ENCODE measurements around the gene CNDP1.

Gene CNDP1

GRCh38 chr18:74534150-74534969 lies at the start of gene CNDP1:
Gene CNDP1, plus strand, starts transcription at chr18:74534500. Its CDS starts 168 bp downstream, at chr18:74534668.
- no peak for TF ChIP-seq CTCF (IDR thresholded peaks at IDR 0.05; ENCODE audit: control extremely low read depth, extremely low read depth, low read depth, missing control alignments)
- ChIA-PET CTCF (no interaction called here), POLR2A (no interaction called here)
- DNase-seq (ENCODE audit: extremely low spot score), result no peak

GRCh38 chr18:74486119-74486849 lies 48.0 kb upstream of the CNDP1 start:
- CTCF ChIA-PET, result interaction anchor here (1.0 to 2.0 kb wide), 4 partner anchors 8 to 289 kb away, joined by 3 to 7 read pairs (median 4); partner anchors contain the start of gene CNDP2
- no peak for TF ChIP-seq CTCF (IDR thresholded peaks at IDR 0.05; ENCODE audit: control extremely low read depth, extremely low read depth, low read depth, missing control alignments)
- no peak for DNase-seq (ENCODE audit: extremely low spot score)
- POLR2A ChIA-PET, result no interaction called here

GRCh38 chr18:74488354-74488753 lies 45.9 kb upstream of the CNDP1 start:
- CTCF ChIA-PET, result no interaction called here
- no peak for TF ChIP-seq CTCF (IDR thresholded peaks at IDR 0.05; ENCODE audit: control extremely low read depth, extremely low read depth, low read depth, missing control alignments)

GRCh38 chr18:74488864-74489263 lies 45.4 kb upstream of the CNDP1 start:
- CTCF ChIA-PET, result no interaction called here
- no peak for TF ChIP-seq CTCF (IDR thresholded peaks at IDR 0.05; ENCODE audit: control extremely low read depth, extremely low read depth, low read depth, missing control alignments)
- POLR2A ChIA-PET, result no interaction called here
- DNase-seq (ENCODE audit: extremely low spot score), result no peak

More at GRCh38 chr18:74488354-74488753, 45.9 kb upstream of the CNDP1 start:
- POLR2A ChIA-PET, result no interaction called here
- no peak for DNase-seq (ENCODE audit: extremely low spot score)

- no peak for DNase-seq (ENCODE audit: extremely low spot score)
- CTCF ChIA-PET, result no interaction called here
- POLR2A ChIA-PET, result no interaction called here
Measured at GRCh38 chr18:74489676-74490075, 44.6 kb upstream of the CNDP1 start.

More at GRCh38 chr18:74489676-74490075, 44.6 kb upstream of the CNDP1 start:
- TF ChIP-seq CTCF (IDR thresholded peaks at IDR 0.05; ENCODE audit: control extremely low read depth, extremely low read depth, low read depth, missing control alignments), result no peak
